Measurements from ENCODE around the gene PCSK5. TPM values are rescaled to one million over a fixed set of nuclear protein-coding genes. Genes with fewer than 3 reads are reported as not detected.

The PCSK5 gene
- total and polyA plus RNA-seq, 2 donors (not counting 3 experiments of a cell fraction or from before 2014, with no cell fraction given) = 2.6 to 4.8 TPM

DNA sequence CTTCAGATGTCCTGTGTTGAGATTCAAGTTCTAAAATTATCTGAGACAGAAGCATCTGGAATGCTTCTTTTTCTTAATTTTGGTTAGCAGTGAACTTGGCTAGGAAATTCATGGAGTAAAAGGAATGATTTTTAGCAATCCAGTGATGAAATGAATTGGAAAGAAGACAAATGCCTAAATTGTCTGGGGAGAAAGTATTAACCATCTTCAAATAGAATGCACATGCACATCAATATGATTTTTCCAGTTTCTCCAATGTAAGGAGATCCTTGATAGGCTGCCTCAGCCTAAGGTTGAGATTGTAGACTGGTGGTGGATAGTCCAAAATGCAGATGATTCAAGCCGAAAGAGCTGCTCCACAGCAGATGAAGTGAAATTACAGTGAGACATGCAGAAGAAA, 106.7 kb downstream of the PCSK5 start:
- no TSS peak for BruUV-seq (replicated peaks)

More for the DNA sequence above, 106.7 kb downstream of the PCSK5 start:
- FAIRE-seq = no peak
- no peaks in the 10 kb centered on the region for H3K36me3 ChIP-seq (ENCODE audit: control insufficient read depth in 2 of 2, extremely low read depth in 1 of 2, insufficient read depth in 2 of 2, low read length in 2 of 2)
- H4K20me1 ChIP-seq (replicated peaks; ENCODE audit: control insufficient read depth, extremely low read depth, insufficient read depth, low read length) = no peaks in the 10 kb centered on the region
- ChIA-PET POLR2A (no interaction called here), CTCF (interaction anchor here (1.1 kb wide), 1 partner anchor 17 kb away, joined by 3 read pairs; no protein-coding TSS in a partner anchor)
- no peak overlapping the region for H3K9ac ChIP-seq (replicated peaks; ENCODE audit: extremely low read depth, insufficient read depth, low read length)
- dilution Hi-C loops (cut with MboI; ENCODE audit: extremely low pct_ligation_motif_present, low sequenced_read_pairs) (no loop called here), intact Hi-C loops (cut with micrococcal nuclease) (no loop called here)
- no peaks in the 10 kb centered on the region for H3K79me2 ChIP-seq (ENCODE audit: control insufficient read depth, insufficient read depth, low read length)
- no peaks in the 10 kb centered on the region for H3K9me3 ChIP-seq (replicated peaks; ENCODE audit: control insufficient read depth, insufficient read depth, low read length)
- TF ChIP-seq JUN (IDR thresholded peaks at IDR 0.05; ENCODE audit: borderline replicate concordance, insufficient read depth, insufficient read length, low read depth) (no peak), EZH2 (IDR thresholded peaks at IDR 0.05; ENCODE audit: borderline replicate concordance, low read depth, low read length, severe bottlenecking) (no peak), FOS (IDR thresholded peaks at IDR 0.05; ENCODE audit: borderline replicate concordance, insufficient read depth, low read length) (no peak), POLR2A (IDR thresholded peaks at IDR 0.05; ENCODE audit: low read depth, low read length) (no peak), GATA2 (IDR thresholded peaks at IDR 0.05; ENCODE audit: insufficient read depth, insufficient read length, low read depth, low read length) (no peak), MAX (IDR thresholded peaks at IDR 0.05; ENCODE audit: insufficient read depth, insufficient read length) (no peak), MYC (IDR thresholded peaks at IDR 0.05; ENCODE audit: low read depth, low read length) (no peak), POLR2AphosphoS5 (IDR thresholded peaks at IDR 0.05; ENCODE audit: insufficient read depth, low read depth, low read length) (no peak)
- TF ChIP-seq, protein P1, sequence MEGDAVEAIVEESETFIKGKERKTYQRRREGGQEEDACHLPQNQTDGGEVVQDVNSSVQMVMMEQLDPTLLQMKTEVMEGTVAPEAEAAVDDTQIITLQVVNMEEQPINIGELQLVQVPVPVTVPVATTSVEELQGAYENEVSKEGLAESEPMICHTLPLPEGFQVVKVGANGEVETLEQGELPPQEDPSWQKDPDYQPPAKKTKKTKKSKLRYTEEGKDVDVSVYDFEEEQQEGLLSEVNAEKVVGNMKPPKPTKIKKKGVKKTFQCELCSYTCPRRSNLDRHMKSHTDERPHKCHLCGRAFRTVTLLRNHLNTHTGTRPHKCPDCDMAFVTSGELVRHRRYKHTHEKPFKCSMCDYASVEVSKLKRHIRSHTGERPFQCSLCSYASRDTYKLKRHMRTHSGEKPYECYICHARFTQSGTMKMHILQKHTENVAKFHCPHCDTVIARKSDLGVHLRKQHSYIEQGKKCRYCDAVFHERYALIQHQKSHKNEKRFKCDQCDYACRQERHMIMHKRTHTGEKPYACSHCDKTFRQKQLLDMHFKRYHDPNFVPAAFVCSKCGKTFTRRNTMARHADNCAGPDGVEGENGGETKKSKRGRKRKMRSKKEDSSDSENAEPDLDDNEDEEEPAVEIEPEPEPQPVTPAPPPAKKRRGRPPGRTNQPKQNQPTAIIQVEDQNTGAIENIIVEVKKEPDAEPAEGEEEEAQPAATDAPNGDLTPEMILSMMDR (IDR thresholded peaks at IDR 0.05; ENCODE audit: extremely low read depth in 1 of 2, insufficient read depth in 1 of 2, low read depth in 1 of 2, low read length in 2 of 2) = no peak
- no peak for DNase-seq (ENCODE audit: low read depth, low spot score)
- no peaks in the 10 kb centered on the region for H3K9me1 ChIP-seq (replicated peaks; ENCODE audit: control insufficient read depth, extremely low read depth, insufficient read depth, low read length)
- H3K4me1 ChIP-seq (ENCODE audit: control insufficient read depth, extremely low read depth, insufficient read depth, low read length) = peaks cover 12% of the 10 kb centered on the region
- no peaks in the 10 kb centered on the region for H3K27me3 ChIP-seq (ENCODE audit: control insufficient read depth in 2 of 2, insufficient read depth in 2 of 2, low read length in 2 of 2)
- H3K27ac ChIP-seq (ENCODE audit: insufficient read depth, low read depth, low read length) = no peak overlapping the region
- no peak overlapping the region for H3K4me3 ChIP-seq (replicated peaks in 1 of 3; ENCODE audit: insufficient read depth in 1 of 3, low read depth in 1 of 3, low read length in 3 of 3)
- H3K4me2 ChIP-seq (ENCODE audit: insufficient read depth, low read length) = no peak overlapping the region
- H2AFZ ChIP-seq (ENCODE audit: low read depth, low read length) = no peak overlapping the region
